MCF 10A (cell line): Measurements from ENCODE around the gene SLC17A1. TPM values are rescaled to one million over a fixed set of nuclear protein-coding genes. Genes with fewer than 3 reads are reported as not detected.

Experiments used
- BruUV-seq: library from RNA; stranded (reverse); fragments of 400-500 nt; replicated peaks from 2 replicates; lab custom pipeline; 2021; lab: Mats Ljungman, UMichigan
- CTCF ChIA-PET: fragments of 300-600 bp; sonication (Branson Sonifier 250); formaldehyde crosslinking; extraction: SDS; loops from one replicate; lab custom pipeline; 2021; ENCODE audit warnings: antibody characterized with exemption, inconsistent platforms; lab: Yijun Ruan, JAX
- POLR2A ChIA-PET: fragments of 300-600, 350-650 bp; sonication (Branson Sonifier 250); formaldehyde crosslinking; extraction: SDS; loops from one replicate; lab custom pipeline; 2020; ENCODE audit warnings: antibody characterized with exemption, inconsistent platforms; lab: Yijun Ruan, JAX
- DNase-seq: peaks from one replicate; pipeline ENCODE4 v3.0.0-alpha.2; 2018; ENCODE audit not compliant: unreplicated experiment
- H3K27ac Mint-ChIP-seq: one replicate; pipeline ENCODE4 v1.8.0; 2022; ENCODE audit warnings: mild to moderate bottlenecking, low read depth, mixed read lengths; ENCODE audit not compliant: unreplicated experiment
- H3K27me3 Mint-ChIP-seq: one replicate; pipeline ENCODE4 v1.8.0; 2022; ENCODE audit warnings: mixed read lengths; ENCODE audit not compliant: insufficient read depth, unreplicated experiment
- H3K36me3 Mint-ChIP-seq: one replicate; pipeline ENCODE4 v1.8.0; 2022; ENCODE audit warnings: mild to moderate bottlenecking, moderate library complexity, mixed read lengths; ENCODE audit not compliant: insufficient read depth, unreplicated experiment
- H3K4me1 Mint-ChIP-seq: one replicate; pipeline ENCODE4 v1.8.0; 2022; ENCODE audit warnings: mixed read lengths; ENCODE audit not compliant: insufficient read depth, unreplicated experiment
- H3K4me3 Mint-ChIP-seq: one replicate; pipeline ENCODE4 v1.8.0; 2022; ENCODE audit warnings: mild to moderate bottlenecking, moderate library complexity, mixed read lengths; ENCODE audit not compliant: unreplicated experiment
- H3K9me3 Mint-ChIP-seq: one replicate; pipeline ENCODE4 v1.8.0; 2022; ENCODE audit warnings: mixed read lengths; ENCODE audit not compliant: unreplicated experiment
- CTCF ChIP-seq: fragments of 200-600 bp; IDR thresholded peaks from one replicate; pipeline ENCODE4 v1.8.0; 2022; ENCODE audit warnings: antibody characterized with exemption, mild to moderate bottlenecking; ENCODE audit not compliant: unreplicated experiment
- intact Hi-C: fragments of 100-400 bp; cut with micrococcal nuclease; formaldehyde crosslinking; loops from 2 replicates; pipeline ENCODE4 v1.14.1; 2022
- total RNA-seq: library from RNA; stranded (reverse); gene quantifications from 2 replicates; pipeline ENCODE4 v1.2.3, GENCODE V29; 2022

The SLC17A1 gene
- total RNA-seq, 1 experiment from 2014 or later = not detected

- BruUV-seq = no TSS peak
- Mint-ChIP-seq H3K36me3 (no peaks in the 10 kb centered on the region), H3K4me1 (peaks cover 3% of the 10 kb centered on the region), H3K27ac (no peak overlapping the region), H3K4me3 (no peak overlapping the region), H3K9me3 (no peaks in the 10 kb centered on the region), H3K27me3 (peaks cover 19% of the 10 kb centered on the region)
- intact Hi-C loops = no loop called here
- ChIA-PET POLR2A (no interaction called here), CTCF (interaction anchor here (0.6 to 1.2 kb wide), 3 partner anchors 9 to 28 kb away, joined by 3 to 4 read pairs (median 3); no protein-coding TSS in a partner anchor)
- no peak for TF ChIP-seq CTCF
- no peak for DNase-seq
Measured at GRCh38 chr6:25863360-25863759, 31.5 kb upstream of the SLC17A1 start.

DNA sequence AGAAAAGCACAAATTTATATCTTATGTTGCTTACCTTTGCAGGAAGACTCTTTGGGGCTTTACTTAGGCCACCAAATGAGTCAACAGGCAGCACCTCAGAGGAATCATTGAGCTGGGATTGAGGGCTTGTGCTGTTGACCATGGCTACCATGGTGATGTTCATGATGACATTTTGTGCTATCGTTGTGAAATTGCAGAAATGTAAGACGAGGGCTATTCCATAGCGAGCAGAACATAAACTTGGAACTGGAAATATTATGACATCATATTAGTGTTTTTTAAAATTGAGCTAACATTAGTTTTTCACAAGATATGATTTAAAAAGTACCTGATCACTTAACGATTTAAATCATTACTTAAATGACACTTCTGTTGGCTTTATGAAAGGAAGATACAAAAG lies 30.3 kb upstream of the SLC17A1 start:
- Mint-ChIP-seq H3K9me3 (no peaks in the 10 kb centered on the region), H3K27ac (no peak overlapping the region), H3K27me3 (peaks cover 19% of the 10 kb centered on the region), H3K36me3 (no peaks in the 10 kb centered on the region), H3K4me1 (peaks cover 9% of the 10 kb centered on the region), H3K4me3 (no peak overlapping the region)
- CTCF ChIA-PET = interaction anchor here (1.2 kb wide), 1 partner anchor 29 kb away, joined by 4 read pairs; no protein-coding TSS in a partner anchor
- no peak for TF ChIP-seq CTCF
- DNase-seq = peak; percentile 13
- POLR2A ChIA-PET = no interaction called here
- intact Hi-C loops = no loop called here
- BruUV-seq = no TSS peak

GRCh38 chr6:25852756-25853155 lies 20.9 kb upstream of the SLC17A1 start:
- TF ChIP-seq CTCF = no peak
- intact Hi-C loops = no loop called here
- Mint-ChIP-seq H3K4me1 (no peaks in the 10 kb centered on the region), H3K9me3 (no peaks in the 10 kb centered on the region), H3K27ac (no peak overlapping the region), H3K4me3 (no peak overlapping the region), H3K36me3 (peaks cover 6% of the 10 kb centered on the region), H3K27me3 (peaks cover 41% of the 10 kb centered on the region)
- ChIA-PET CTCF (no interaction called here), POLR2A (interaction anchor here (0.6 kb wide), 1 partner anchor 106 kb away, joined by 4 read pairs; no protein-coding TSS in a partner anchor)
- DNase-seq = no peak
- BruUV-seq = no TSS peak

DNA sequence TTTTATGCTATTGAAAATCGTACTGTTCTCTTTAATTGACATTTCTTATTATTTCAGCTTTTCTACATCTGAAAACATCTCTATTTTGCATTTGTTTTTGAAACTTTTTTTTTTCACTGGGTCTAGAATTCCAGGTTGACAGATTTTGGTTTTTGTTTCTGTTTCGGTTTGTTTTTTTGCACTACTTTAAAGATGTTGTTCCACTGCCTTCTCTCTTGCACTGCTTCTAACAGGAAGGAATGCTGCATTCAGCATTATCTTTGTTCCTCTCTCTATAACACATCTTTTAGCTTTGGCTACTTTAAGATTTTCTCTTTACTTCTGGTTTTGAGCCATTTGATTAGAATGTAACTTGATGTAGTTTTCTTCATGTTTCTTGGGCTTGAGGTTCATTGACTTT lies 20.1 kb upstream of the SLC17A1 start:
- POLR2A ChIA-PET = interaction anchor here (0.7 kb wide), 1 partner anchor 297 kb away, joined by 3 read pairs; no protein-coding TSS in a partner anchor
- H3K27ac Mint-ChIP-seq = no peak overlapping the region
- DNase-seq = no peak
- H3K4me1 Mint-ChIP-seq = no peaks in the 10 kb centered on the region
- intact Hi-C loops = no loop called here
- H3K36me3 Mint-ChIP-seq = peaks cover 6% of the 10 kb centered on the region
- peaks cover 49% of the 10 kb centered on the region for H3K27me3 Mint-ChIP-seq
- CTCF ChIA-PET = no interaction called here
- TF ChIP-seq CTCF = no peak
- no peaks in the 10 kb centered on the region for H3K9me3 Mint-ChIP-seq
- no peak overlapping the region for H3K4me3 Mint-ChIP-seq
- no TSS peak for BruUV-seq
